Memory B cell (primary cell): ENCODE data around the gene RPL35.
"Not testable (repeated sequence)": the region's sequence is repeated elsewhere in the genome, so short reads cannot be mapped to it uniquely, and the experiment has no call there.

Experiments
- ATAC-seq: fragments of 150-1000 bp; cut with Tn5 transposase; 2 replicates; pipeline ENCODE4 v1.10.0; 2021; ENCODE audit warnings: low read depth, mild to moderate bottlenecking, moderate library complexity
- DNase-seq, 2 donors: peaks; one replicate each; pipeline ENCODE4 v3.0.0; 2022; ENCODE audit warnings: low spot score in 2 of 2
- H3K27ac Mint-ChIP-seq: one replicate; pipeline ENCODE4 v1.8.0; 2022; ENCODE audit warnings: mild to moderate bottlenecking, moderate library complexity, mixed read lengths
- H3K27me3 Mint-ChIP-seq: one replicate; pipeline ENCODE4 v1.8.0; 2022; ENCODE audit warnings: mixed read lengths
- H3K36me3 Mint-ChIP-seq: one replicate; pipeline ENCODE4 v1.8.0; 2022; ENCODE audit warnings: mild to moderate bottlenecking, mixed read lengths
- H3K4me1 Mint-ChIP-seq: one replicate; pipeline ENCODE4 v1.8.0; 2022; ENCODE audit warnings: mixed read lengths
- H3K4me3 Mint-ChIP-seq: one replicate; pipeline ENCODE4 v1.8.0; 2022; ENCODE audit warnings: mild to moderate bottlenecking, moderate library complexity, mixed read lengths
- H3K9me3 Mint-ChIP-seq: one replicate; pipeline ENCODE4 v1.8.0; 2022; ENCODE audit warnings: mixed read lengths

RPL35 gene

DNA sequence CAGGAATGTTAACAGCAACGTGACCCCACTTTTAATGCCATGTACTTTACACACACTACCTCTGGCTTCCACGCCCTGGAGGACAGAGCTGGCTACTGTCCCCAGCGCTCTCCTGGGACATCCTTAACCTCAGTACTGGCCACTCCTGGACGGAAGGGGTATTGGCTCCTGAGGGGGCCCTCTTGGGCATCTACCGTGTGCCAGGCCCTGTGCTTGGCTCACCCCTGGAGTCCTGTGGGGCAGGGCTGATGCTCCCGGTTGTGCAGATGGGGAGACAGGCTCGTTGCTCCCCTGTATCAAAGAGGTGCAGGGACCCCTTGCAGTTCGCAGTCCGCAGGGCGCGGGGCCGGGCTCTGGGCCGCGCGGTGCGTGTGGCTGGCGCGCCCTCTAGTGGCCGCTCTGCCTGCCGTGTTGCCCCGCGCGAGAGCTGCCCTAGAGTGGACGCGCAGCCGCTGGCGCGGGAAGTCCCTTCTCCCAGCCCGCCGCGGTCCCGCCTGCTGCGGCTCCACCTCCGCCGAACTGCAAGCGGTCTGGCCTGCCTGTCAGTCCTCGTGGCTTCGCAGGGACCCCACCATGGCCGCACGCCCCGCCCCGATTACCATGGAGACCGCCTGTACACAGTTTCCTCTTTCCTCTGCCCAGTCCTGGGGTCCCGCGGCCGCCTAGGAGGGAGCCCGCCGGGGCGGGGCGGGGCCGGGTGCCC is 8.8 kb downstream of the RPL35 start, which contains the start of gene WDR38:
Gene WDR38 (plus strand): TSS at position 632 of the 703 bp plus-strand sequence. CDS start 72 bp downstream, outside the sequence.
- Mint-ChIP-seq H3K27ac (peak within 1 kb of the TSS; percentile 74), H3K4me3 (peak within 1 kb of the TSS; percentile 83), H3K27me3 (no peaks in the 10 kb centered on the region), H3K4me1 (peaks cover 3% of the 10 kb centered on the region), H3K36me3 (peaks cover 4% of the 10 kb centered on the region), H3K9me3 (no peaks in the 10 kb centered on the region)
- DNase-seq, result peak; percentile 77 to 91
- ATAC-seq, result peak; percentile 86

DNA sequence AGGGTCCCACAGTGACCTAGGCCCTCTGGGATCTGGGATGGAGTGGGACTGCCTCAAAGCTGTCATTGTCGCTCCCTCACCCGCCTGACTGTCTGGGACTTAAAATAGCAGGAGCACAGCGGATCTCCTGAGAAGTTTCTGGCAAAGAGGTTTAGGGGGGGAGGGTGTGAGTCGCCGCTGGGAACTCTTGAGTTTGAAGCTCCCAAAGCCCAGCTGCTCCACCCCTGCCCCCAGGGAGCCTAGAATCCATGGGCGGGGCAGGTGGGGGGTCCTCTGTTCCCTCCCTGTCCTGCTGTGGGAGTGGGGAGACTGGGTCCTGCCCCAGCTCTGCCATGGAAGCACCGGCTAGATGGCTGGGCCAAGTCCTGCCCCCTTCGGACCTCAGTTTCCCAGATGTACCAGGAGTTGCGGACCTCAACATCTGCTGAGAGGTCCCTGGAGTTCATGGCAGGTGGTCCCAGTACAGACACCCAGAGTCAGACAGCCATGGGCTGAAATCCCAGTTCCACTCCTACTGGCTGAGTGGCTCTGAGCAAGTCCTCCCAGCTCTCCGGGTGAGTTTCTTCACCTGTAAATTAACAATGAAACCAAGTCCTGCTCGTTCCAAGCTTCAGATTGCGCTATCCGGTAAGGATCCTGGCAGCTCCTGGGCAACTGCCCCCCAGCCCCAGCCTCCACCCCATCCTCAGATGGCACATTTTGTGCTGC is 9.5 kb downstream of the RPL35 start:
- Mint-ChIP-seq H3K36me3 (no peaks in the 10 kb centered on the region), H3K9me3 (no peaks in the 10 kb centered on the region), H3K4me1 (peaks cover 3% of the 10 kb centered on the region), H3K4me3 (no peak overlapping the region), H3K27me3 (peaks cover 2% of the 10 kb centered on the region), H3K27ac (peak overlapping the region; percentile 74)
- no peak for ATAC-seq
- DNase-seq, result no peak

DNA sequence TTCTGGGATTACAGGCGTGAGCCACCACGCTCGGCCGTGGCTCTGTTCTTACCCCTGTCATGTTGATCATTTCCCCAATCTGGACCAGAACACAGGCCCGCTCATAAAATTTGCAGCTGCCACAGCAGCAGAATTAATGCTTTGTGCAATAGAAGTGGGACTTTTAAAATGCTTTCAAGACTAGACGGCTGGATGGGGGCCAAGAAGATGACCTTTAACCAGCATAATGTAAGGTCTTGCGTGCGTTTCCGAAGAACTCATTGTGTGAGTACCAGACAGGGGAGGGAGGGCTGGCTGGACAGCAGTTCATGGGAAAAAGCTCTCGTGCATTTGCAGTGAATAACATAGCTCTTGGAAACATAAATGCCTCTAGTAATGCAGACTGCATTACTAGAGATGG is 12.0 kb downstream of the RPL35 start:
- Mint-ChIP-seq H3K27me3 (peaks cover 4% of the 10 kb centered on the region), H3K4me1 (peaks cover 3% of the 10 kb centered on the region), H3K9me3 (no peaks in the 10 kb centered on the region), H3K27ac (no peak overlapping the region), H3K4me3 (no peak overlapping the region), H3K36me3 (no peaks in the 10 kb centered on the region)
- DNase-seq, result no peak
- ATAC-seq, result no peak

DNA sequence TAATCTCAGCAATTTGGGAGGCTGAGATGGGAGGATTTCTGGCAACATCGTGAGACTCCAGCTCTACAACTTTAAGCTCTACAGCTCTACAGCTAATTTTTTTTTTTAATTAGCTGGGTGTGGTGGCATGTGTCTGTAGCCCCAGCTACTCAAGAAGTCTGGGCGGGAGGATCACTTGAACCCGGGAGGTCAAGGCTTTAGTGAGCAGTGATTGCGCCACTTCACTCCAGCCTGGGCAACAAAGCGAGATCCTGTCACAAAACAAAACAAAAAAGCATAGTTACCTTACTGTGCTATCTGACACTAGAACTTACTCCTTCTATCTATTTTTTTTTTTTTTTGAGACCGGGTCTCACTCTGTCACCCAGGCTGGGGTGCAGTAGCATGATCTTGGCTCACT is 14.8 kb downstream of the RPL35 start:
- no peaks in the 10 kb centered on the region for H3K4me1 Mint-ChIP-seq
- DNase-seq (no peak), ATAC-seq (no peak)
- H3K4me3 Mint-ChIP-seq, result no peak overlapping the region
- peaks cover 4% of the 10 kb centered on the region for H3K27me3 Mint-ChIP-seq
- no peaks in the 10 kb centered on the region for H3K9me3 Mint-ChIP-seq
- no peaks in the 10 kb centered on the region for H3K36me3 Mint-ChIP-seq
- H3K27ac Mint-ChIP-seq, result no peak overlapping the region

DNA sequence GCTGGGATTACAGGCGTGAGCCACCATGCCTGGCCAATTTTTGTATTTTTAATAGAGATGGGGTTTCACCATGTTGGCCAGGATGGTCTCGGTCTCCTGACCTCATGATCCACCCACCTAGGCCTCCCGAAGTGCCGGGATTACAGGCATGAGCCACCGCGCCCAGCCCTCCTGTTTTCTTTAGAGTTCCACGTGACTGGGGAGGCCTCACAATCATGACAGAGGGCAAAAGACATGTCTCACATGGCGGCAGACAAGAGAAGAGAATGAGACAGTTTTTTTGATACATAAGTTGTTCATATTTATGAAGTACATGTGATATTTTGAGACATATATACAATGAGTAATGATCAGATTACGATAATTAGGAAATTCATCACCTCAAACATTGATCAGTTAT is 15.3 kb downstream of the RPL35 start:
- H3K27ac Mint-ChIP-seq, DNase-seq, ATAC-seq, H3K9me3 Mint-ChIP-seq, H3K4me3 Mint-ChIP-seq, H3K27me3 Mint-ChIP-seq, H3K36me3 Mint-ChIP-seq, H3K4me1 Mint-ChIP-seq: not testable (repeated sequence)

DNA sequence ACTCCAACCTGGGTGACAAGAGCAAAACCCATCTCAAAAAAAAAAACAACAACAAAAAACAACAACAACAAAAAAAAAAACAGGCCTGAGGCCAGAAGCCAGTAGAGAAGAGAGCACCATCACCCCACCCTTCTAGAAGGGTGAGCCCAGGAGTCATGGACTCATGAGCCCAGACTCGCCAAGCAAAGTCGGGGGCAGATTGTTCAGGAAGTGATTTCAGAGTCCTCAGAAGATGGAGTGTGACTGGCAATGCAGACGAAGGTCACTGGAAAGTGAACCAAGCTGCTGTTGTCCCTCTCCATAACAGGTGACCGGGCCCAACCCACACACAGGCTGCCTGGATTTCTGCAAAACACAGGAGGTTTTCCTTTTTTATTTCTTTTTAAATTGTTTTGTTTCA is 17.5 kb downstream of the RPL35 start:
- Mint-ChIP-seq H3K4me3 (no peak overlapping the region), H3K36me3 (no peaks in the 10 kb centered on the region), H3K4me1 (no peaks in the 10 kb centered on the region), H3K27me3 (peaks cover 4% of the 10 kb centered on the region), H3K9me3 (no peaks in the 10 kb centered on the region), H3K27ac (no peak overlapping the region)
- ATAC-seq (no peak), DNase-seq (no peak)

DNA sequence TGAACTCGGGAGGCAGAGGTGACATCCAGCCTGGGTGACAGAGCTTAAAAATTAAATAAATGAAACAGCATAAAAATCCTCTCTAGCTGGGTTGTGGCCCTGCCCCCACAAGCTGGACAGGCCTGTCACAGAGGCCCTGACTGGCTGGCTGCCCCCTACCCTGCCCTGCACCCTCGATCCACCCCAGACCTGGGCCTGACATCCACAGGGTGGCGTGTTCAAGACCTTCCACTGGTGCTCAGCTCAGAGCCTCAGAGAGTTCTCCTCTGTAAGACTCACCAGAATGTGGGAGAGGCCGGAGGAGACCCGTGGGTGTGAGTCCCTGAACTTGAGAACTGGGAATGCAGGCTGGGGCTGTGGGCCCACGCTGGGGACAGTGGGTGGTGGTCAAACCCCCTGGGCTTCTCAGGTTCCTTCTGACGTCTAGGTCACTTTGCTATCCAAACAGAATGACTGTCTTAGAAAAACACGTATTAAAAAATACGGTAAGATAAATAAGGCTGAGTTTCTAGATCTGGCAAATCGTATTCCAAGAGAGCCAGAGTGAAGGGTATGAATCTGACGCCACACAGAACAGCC is 18.2 kb downstream of the RPL35 start:
- DNase-seq (no peak), ATAC-seq (no peak)
- no peak overlapping the region for H3K4me3 Mint-ChIP-seq
- no peaks in the 10 kb centered on the region for H3K9me3 Mint-ChIP-seq
- no peaks in the 10 kb centered on the region for H3K4me1 Mint-ChIP-seq
- H3K36me3 Mint-ChIP-seq, result no peaks in the 10 kb centered on the region
- peaks cover 4% of the 10 kb centered on the region for H3K27me3 Mint-ChIP-seq
- no peak overlapping the region for H3K27ac Mint-ChIP-seq

DNA sequence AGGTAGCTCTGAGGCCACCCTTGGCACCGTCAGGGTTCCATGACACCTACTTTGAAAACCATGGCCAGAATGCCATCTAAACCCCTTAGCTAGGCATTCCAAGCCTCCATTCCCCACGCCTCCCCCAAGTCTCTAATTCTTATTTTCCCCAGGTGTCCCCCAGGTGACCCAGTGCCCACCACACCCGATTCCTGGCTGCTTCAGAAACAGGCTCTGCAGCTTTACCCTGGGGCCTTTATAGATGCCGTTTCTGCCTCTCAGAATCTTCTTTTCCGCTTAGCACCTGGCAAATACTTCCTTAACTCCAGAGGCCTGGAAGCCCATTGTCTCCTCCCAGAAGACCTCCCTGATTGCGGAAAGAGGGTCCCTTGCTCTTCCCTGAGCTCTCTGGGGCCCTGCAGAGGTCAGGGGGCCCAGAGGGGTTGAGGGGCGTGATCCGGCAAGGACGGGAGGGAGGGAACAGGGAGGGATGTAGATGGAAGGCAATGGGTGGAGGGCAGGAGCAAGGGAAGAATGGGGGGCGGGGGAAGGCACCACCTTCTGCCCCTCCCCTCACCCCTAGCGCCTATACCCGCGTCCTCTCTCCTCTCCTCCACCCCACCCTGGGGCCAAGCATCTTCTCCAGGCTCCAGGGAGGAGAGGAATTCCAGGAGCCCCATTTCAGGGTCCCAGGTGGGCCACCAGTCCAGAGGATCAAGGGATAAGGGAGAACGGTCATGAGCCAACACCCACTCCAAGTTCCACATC is 20.5 kb downstream of the RPL35 start:
- Mint-ChIP-seq H3K4me1 (no peaks in the 10 kb centered on the region), H3K27ac (no peak overlapping the region), H3K27me3 (peaks cover 8% of the 10 kb centered on the region), H3K9me3 (no peaks in the 10 kb centered on the region), H3K4me3 (no peak overlapping the region), H3K36me3 (no peaks in the 10 kb centered on the region)
- ATAC-seq, result no peak
- no peak for DNase-seq

DNA sequence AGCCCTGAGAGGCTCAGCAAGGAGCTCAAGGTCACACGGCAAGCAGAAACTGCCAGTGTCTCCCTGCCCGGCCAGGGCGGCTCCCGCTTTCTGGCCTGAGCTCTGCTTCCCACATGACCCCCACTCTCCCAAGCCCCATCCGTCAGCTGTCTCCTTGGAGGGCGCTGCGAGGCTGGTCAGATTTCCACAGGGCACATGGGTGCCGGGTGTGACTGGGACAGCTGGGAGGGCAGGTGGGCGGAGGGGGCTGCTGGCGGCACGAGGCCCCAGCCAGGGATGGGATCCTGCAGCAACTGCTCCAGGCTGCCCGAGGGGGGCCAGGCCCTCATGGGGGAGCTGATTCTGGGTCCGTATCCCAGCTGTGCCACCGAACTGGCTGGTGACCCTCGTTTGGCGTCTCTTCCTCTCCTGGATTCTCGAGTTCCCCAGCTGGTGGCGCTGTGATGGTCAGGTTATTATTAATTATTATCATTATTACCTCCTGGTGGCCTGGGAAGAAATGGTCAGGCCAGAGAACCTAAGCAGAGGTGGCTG is 21.4 kb downstream of the RPL35 start:
- Mint-ChIP-seq H3K9me3 (no peaks in the 10 kb centered on the region), H3K4me3 (no peak overlapping the region), H3K36me3 (no peaks in the 10 kb centered on the region), H3K4me1 (no peaks in the 10 kb centered on the region), H3K27ac (no peak overlapping the region), H3K27me3 (peaks cover 9% of the 10 kb centered on the region)
- no peak for ATAC-seq
- no peak for DNase-seq

DNA sequence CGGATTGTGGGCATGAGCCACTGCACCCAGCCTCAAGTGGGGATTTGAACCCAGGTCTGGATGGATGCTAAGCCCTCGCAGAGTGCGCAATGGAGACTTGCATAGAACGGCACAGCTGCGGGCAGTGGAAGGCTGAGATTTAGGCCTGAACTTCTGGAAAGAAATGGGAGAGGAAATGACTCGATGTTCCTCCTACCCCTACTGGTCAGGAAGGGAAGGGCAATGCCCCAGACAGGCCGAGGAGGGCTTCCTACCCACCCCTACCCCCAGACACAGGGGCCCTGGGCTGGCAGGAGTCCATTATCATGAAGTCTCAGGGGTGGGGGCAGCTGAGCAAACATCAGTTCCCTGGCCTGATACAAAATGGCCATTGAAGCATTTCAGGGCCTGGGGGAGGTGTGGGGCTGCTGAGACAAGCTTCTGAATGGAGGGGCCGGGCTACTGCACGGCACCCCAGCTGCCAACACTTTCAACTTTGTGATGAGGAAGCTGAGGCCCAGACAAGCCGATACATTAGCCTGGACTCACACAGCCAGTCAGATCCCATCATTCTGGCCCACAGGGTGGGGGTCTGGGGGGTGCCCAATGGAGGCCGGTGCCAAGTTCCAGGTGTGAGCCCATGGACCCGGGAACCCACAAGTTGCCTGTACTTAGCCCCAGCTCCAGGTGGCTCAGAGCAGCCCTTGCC is 22.0 kb downstream of the RPL35 start:
- Mint-ChIP-seq H3K4me1 (no peaks in the 10 kb centered on the region), H3K36me3 (no peaks in the 10 kb centered on the region), H3K27ac (no peak overlapping the region), H3K27me3 (peaks cover 9% of the 10 kb centered on the region), H3K9me3 (no peaks in the 10 kb centered on the region), H3K4me3 (no peak overlapping the region)
- no peak for ATAC-seq
- DNase-seq, result no peak

DNA sequence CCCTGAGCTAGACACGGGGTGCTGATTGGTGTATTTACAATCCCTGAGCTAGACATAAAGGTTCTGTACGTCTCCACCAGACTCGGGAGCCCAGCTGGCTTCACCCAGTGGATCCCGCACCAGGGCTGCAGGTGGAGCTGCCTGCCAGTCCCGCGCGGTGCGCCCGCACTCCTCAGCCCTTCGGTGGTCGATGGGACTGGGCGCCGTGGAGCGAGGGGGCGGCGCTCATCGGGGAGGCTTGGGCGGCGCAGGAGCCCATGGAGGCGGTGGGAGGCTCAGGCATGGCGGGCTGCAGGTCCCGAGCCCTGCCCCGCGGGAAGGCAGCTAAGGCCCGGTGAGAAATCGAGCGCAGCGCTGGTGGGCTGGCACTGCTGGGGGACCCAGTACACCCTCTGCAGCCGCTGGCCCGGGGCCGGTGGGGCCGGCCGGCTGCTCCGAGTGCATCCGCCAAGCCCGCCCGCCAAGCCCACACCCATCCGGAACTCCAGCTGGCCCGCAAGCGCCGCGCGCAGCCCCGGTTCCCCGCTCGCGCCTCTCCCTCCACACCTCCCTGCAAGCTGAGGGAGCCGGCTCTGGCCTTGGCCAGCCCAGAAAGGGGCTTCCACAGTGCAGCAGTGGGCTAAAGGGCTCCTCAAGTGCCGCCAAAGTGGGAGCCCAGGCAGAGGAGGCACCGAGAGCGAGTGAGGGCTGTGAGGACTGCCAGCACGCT is 23.0 kb downstream of the RPL35 start:
- not testable (repeated sequence) for H3K27ac Mint-ChIP-seq, H3K36me3 Mint-ChIP-seq, H3K4me1 Mint-ChIP-seq, H3K4me3 Mint-ChIP-seq, ATAC-seq, DNase-seq, H3K9me3 Mint-ChIP-seq
- H3K27me3 Mint-ChIP-seq, result peaks cover 12% of the 10 kb centered on the region

DNA sequence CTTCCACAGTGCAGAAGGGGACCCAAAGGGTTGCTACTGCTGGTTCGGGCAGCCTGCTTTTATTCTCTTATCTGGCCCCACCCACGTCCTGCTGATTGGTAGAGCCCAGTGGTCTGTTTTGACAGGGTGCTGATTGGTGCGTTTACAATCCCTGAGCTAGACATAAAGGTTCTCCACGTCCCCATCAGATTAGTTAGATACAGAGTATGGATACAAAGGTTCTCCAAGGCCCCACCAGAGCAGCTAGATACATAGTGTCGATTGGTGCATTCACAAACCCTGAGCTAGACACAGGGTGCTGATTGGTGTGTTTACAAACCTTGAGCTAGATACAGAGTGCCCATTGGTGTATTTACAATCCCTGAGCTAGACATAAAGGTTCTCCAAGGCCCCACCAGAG is 23.6 kb downstream of the RPL35 start:
- H3K27ac Mint-ChIP-seq, H3K36me3 Mint-ChIP-seq, H3K4me1 Mint-ChIP-seq, H3K4me3 Mint-ChIP-seq, DNase-seq, H3K9me3 Mint-ChIP-seq, ATAC-seq: not testable (repeated sequence)
- H3K27me3 Mint-ChIP-seq, result peaks cover 12% of the 10 kb centered on the region

DNA sequence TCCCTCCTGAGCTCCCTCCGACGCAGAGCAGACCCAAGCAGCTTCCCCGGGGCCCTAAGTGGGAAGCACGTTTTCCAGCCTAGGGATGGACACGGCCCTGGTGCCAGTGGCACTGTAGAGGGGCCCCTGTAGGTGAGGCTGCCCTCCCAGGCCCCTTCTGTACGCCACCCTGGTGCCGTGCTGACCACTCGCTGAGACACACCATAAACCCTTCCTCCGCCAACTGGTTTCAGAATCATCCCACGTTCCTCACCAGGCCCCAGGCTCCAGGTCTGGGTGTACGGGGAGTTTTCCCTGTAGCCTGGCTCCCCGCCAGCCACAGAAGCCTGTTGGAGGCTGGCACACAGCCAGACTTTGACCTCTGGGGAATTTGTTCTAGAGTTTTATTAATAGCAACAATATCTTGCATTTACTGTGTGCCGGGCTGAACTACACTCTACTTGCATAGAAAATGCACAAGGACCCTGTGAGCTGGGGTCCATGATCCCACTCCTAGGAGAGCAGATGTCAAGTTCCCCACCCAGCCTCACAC is 26.7 kb downstream of the RPL35 start:
- no peak overlapping the region for H3K27ac Mint-ChIP-seq
- peaks cover 14% of the 10 kb centered on the region for H3K27me3 Mint-ChIP-seq
- ATAC-seq (no peak), DNase-seq (no peak)
- H3K36me3 Mint-ChIP-seq, result no peaks in the 10 kb centered on the region
- no peaks in the 10 kb centered on the region for H3K9me3 Mint-ChIP-seq
- no peak overlapping the region for H3K4me3 Mint-ChIP-seq
- no peaks in the 10 kb centered on the region for H3K4me1 Mint-ChIP-seq
